IPS-NIHi11 (cell line): ENCODE results near the gene CHAF1B.
"Not testable (repeated sequence)": the region's sequence is repeated elsewhere in the genome, so short reads cannot be mapped to it uniquely, and the experiment has no call there.

Source experiments
- DNase-seq: peaks from one replicate; pipeline ENCODE4 v3.0.0; 2012; ENCODE audit warnings: mixed read lengths, low spot score

Gene CHAF1B

DNA sequence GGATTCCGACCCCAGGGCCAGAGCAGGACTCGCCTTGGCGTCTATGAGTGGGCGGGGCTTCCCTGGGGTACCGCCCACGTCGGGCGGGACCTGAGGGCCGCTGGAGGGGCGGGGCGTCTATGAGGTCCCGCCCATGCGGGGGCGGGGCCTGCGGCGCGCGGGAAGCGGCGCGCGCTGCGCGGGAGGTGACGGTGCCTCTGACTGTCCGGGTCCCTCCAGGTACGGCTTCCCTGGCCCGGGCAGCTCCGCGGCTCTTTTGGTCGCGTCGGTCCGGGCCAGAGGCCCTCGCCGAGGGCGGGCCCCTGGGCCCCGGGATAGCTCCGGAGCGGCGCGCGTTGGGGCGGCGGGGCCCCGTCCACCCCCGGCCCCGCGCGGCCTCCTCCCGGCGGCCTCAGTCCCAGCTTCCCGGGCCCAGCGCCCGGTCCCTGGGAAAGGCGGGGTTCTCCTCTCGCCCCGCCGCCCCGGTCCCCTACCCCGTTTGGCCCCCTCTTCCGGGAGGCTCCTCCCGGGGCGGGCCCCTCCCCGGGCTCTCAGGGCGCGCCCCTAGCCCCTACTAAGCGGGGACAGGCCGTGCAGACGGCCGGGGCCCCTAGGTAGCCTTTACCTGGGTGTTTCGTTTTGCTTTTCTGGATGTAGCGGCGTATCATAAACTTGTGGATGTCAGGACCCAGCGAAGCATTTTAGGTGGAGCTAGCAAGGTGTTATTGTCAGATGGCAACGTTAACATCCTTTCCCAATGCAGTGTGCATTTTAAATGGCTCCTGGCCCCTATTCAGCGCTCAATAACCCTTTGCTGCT, at the start of gene CHAF1B:
Gene CHAF1B, plus strand, starts transcription at position 160 of the 798 bp plus-strand sequence. CDS start 745 bp downstream, outside the sequence.
- peak; percentile 98 for DNase-seq

DNA sequence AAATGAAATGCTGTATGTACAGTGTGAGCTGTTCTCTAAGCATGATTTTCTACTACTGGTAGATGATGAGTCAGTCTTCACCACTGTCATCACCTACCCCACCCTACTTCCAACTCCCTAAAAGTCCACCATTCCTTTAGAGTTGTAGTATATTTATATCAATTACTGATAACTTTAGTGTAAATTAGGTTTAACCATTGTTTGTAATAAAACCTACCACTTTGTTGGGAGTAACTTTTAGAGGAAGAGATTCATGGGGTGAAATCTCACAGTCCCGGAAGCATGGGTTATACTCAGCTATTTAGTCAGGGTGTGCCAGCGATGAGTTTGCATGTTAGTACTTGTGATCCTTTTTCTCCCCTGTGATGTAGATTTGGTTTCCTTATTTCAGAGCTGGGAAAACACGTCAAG, 48.1 kb upstream of the CHAF1B start:
- no peak for DNase-seq

- no peak for DNase-seq
Observed at GRCh38 chr21:36338975-36339374, 46.2 kb upstream of the CHAF1B start.

GRCh38 chr21:36342581-36342980, 42.6 kb upstream of the CHAF1B start:
- not testable (repeated sequence) for DNase-seq

- DNase-seq: no peak
Observed at GRCh38 chr21:36344931-36345330, 40.3 kb upstream of the CHAF1B start.

DNA sequence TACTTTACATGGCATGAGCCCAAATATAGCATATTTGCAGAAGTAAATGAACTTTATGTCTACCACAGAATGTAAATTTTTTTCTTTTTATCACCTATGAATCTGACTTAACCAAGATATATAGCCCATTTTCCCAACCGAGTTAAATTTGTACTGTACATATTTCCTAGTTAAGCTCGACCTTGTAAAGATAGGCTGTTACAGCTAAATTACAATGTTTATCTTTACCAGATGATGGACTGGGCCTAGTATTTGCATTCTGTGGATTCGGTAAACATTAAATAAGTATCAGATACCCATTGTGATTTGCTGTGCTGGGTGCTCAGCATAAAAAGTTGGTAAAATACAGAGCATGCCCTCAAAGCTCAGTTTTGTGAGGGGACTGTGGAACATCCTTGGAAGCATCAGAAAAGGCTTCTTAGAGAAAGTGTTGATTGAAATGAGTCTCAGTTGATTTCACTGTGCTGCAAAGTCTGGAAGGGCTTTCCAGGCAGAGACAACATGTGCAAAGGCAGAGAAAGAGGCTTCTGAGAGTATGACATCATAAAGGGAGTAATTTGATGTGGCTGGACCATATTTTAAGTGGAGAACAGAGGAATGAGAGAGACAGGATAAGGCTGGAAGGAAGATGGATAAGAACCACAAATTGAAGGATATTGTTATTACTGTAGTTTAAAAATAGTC, 37.8 kb upstream of the CHAF1B start:
- DNase-seq: no peak

DNA sequence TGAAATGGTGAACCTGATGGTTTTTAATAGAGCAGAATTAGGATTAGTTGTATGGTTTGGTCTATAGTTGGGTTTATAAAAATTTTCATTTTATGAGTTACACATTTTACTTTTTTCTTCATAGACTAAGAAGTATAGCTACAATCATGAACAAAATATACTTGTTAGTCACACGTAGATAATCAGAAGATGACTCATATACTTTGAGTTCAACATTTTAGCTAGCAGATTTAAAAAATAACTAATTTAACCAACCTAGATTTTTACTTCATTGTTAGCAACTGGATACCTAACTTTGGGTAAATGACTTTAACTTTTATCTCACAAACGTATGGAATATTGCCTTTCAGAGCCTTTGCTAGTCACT, 37.2 kb upstream of the CHAF1B start:
- DNase-seq: no peak

GRCh38 chr21:36349315-36349714, 35.9 kb upstream of the CHAF1B start:
- DNase-seq: no peak

- DNase-seq: no peak
Observed at GRCh38 chr21:36350282-36350910, 34.8 kb upstream of the CHAF1B start.

GRCh38 chr21:36354918-36355680, 30.1 kb upstream of the CHAF1B start:
- DNase-seq: no peak

GRCh38 chr21:36355868-36356267, 29.3 kb upstream of the CHAF1B start:
- DNase-seq: no peak

- no peak for DNase-seq
Observed at GRCh38 chr21:36359185-36359584, 26.0 kb upstream of the CHAF1B start.

GRCh38 chr21:36369064-36369685, 16.0 kb upstream of the CHAF1B start:
- no peak for DNase-seq

- no peak for DNase-seq
Observed at GRCh38 chr21:36375994-36376393, 9.2 kb upstream of the CHAF1B start.

- DNase-seq: no peak
Observed at GRCh38 chr21:36377391-36377842, 7.8 kb upstream of the CHAF1B start.

GRCh38 chr21:36379251-36379650, 5.9 kb upstream of the CHAF1B start:
- DNase-seq: no peak

DNA sequence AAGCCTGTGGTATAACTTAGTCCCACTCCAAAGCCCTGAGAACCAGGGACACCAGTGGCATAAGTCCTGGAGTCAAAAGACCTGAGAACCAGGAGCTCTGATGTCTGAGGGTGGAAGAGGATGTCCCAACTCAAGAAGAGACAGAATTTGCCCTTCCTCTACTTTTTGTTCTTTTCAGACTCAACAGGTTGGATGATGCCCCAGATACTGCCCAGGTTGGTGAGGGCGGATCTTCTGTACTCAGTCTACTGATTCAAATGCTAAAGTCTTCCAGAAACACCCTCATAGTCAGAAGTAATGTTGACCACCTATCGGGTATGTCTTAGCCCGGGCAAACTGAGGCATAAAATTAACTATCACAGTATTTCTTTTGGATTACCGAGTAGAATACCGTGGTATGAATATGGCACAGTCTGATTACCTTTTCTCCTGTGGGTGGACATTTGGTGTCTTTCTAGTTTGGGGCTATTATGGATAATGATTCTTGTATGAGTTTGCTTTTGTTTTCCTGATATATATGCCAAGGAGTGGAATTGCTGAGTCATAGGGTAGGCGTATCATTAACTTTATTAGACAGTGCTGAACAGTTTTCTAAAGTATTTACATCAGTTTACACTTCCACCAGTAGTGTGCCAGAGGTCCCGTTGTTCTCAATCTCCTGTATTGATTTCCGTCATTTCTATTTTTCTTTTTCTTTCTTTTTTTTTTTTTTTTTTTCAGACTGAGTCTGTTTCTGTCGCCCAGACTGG, 3.2 kb upstream of the CHAF1B start:
- no peak for DNase-seq

DNA sequence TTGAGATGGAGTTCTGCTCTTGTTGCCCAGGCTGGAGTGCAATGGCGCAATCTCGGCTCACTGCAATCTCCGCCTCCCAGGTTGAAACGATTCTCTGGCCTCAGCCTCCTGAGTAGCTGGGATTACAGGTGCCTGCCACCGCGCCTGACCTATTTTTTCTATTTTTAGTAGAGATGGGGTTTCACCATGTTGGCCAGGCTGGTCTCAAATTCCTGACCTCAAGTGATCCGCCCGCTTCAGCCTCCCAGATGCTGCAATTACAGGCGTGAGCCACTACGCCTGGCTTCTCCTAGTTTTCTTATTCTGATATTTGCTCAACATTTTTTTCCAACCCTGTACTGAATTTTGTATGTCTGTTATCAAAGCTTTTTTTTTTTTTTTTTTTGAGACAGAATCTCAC, 2.5 kb upstream of the CHAF1B start:
- not testable (repeated sequence) for DNase-seq

GRCh38 chr21:36384885-36385232, 333 bp upstream of the CHAF1B start:
- no peak for DNase-seq

- no peak for DNase-seq
Observed at GRCh38 chr21:36386031-36386642, 945 bp downstream of the CHAF1B start.

GRCh38 chr21:36388096-36388495, 2.9 kb downstream of the CHAF1B start:
- DNase-seq: no peak
